ENCODE measurements around the gene TNS1.

- TF ChIP-seq CTCF (IDR thresholded peaks at IDR 0.05; ENCODE audit: insufficient read depth, low read depth, low read length) (no peak), EZH2 (IDR thresholded peaks at IDR 0.05; ENCODE audit: insufficient read depth, low read length) (no peak)
These were observed 68.3 kb downstream of the TNS1 start for GRCh38 chr2:217934321-217935131.
